HG03457 (cell line): ENCODE measurements around the gene HTT.

ENCODE experiments used
- ATAC-seq: cut with Tn5 transposase; IDR thresholded peaks from one replicate; pipeline ENCODE4 v1.9.1; 2021; ENCODE audit warnings: moderate number of reproducible peaks; ENCODE audit not compliant: unreplicated experiment

The HTT gene

GRCh38 chr4:3257556-3258482 lies 183.3 kb downstream of the HTT start:
- ATAC-seq: no peak

- ATAC-seq: no peak
Measured at GRCh38 chr4:3261411-3262207, 187.1 kb downstream of the HTT start.

- ATAC-seq: no peak
Measured at GRCh38 chr4:3262208-3263052, 187.9 kb downstream of the HTT start.

GRCh38 chr4:3263053-3263875 lies 188.8 kb downstream of the HTT start:
- no peak for ATAC-seq

- ATAC-seq: no peak
Measured at GRCh38 chr4:3263876-3264193, 189.4 kb downstream of the HTT start.

GRCh38 chr4:3266076-3266475 lies 191.6 kb downstream of the HTT start:
- no peak for ATAC-seq

- no peak for ATAC-seq
Measured at GRCh38 chr4:3267576-3268394, 193.3 kb downstream of the HTT start.

GRCh38 chr4:3268395-3269104 lies 194.1 kb downstream of the HTT start:
- ATAC-seq: no peak

GRCh38 chr4:3269105-3269927 lies 194.8 kb downstream of the HTT start:
- no peak for ATAC-seq

- no peak for ATAC-seq
Measured at GRCh38 chr4:3269991-3270611, 195.6 kb downstream of the HTT start.

- ATAC-seq: no peak
Measured at GRCh38 chr4:3271131-3271530, 196.7 kb downstream of the HTT start.

GRCh38 chr4:3276986-3277385 lies 202.5 kb downstream of the HTT start:
- no peak for ATAC-seq

GRCh38 chr4:3280466-3280865 lies 206.0 kb downstream of the HTT start:
- ATAC-seq: no peak

- no peak for ATAC-seq
Measured at GRCh38 chr4:3283483-3283882, 209.0 kb downstream of the HTT start.

GRCh38 chr4:3283916-3284315 lies 209.4 kb downstream of the HTT start:
- no peak for ATAC-seq

- ATAC-seq: no peak
Measured at GRCh38 chr4:3284734-3285557, 210.5 kb downstream of the HTT start.
